ENCODE results near the gene CMTR1. TPM values are rescaled to one million over a fixed set of nuclear protein-coding genes. Genes with fewer than 3 reads are reported as not detected.

The CMTR1 gene
- total RNA-seq, 1 experiment from 2014 or later: 34.8 TPM

- Histone ChIP-seq H4K91ac (ENCODE audit: insufficient read length, low read depth, low read length) (no peak overlapping the region), H3K9ac (ENCODE audit: extremely low read depth, insufficient read length, low read length) (no peak overlapping the region), H3K4me2 (ENCODE audit: insufficient read depth, insufficient read length, low read length) (no peak overlapping the region), H3K79me2 (ENCODE audit: insufficient read depth, low read length) (no peaks in the 10 kb centered on the region), H2AFZ (ENCODE audit: low read length) (no peak overlapping the region), H3K4ac (ENCODE audit: low read depth, low read length) (no peak overlapping the region), H3K27me3 (ENCODE audit: insufficient read depth, low read length) (no peaks in the 10 kb centered on the region), H4K5ac (ENCODE audit: insufficient read length, low read depth, low read length) (no peak overlapping the region), H3K23me2 (ENCODE audit: insufficient read length, low read depth, low read length, poor library complexity, severe bottlenecking) (no peaks in the 10 kb centered on the region), H3K18ac (ENCODE audit: insufficient read length, low read depth, low read length) (no peak overlapping the region), H2AK5ac (ENCODE audit: insufficient read length, low read length) (no peak overlapping the region), H2BK12ac (ENCODE audit: insufficient read length, low read depth, low read length) (no peak overlapping the region), H3K23ac (ENCODE audit: insufficient read length, low read depth, low read length) (no peak overlapping the region), H2BK120ac (ENCODE audit: low read depth, low read length, poor library complexity, severe bottlenecking) (no peak overlapping the region), H2BK5ac (ENCODE audit: insufficient read length, low read length) (no peak overlapping the region), H3K27ac (ENCODE audit: insufficient read length, low read depth, low read length) (no peak overlapping the region), H3K56ac (ENCODE audit: insufficient read length, low read depth, low read length) (no peak overlapping the region), H3K79me1 (ENCODE audit: insufficient read depth, low read depth, low read length, poor library complexity, severe bottlenecking) (no peaks in the 10 kb centered on the region), H2BK20ac (ENCODE audit: low read depth, low read length, poor library complexity, severe bottlenecking) (no peak overlapping the region), H3K4me1 (ENCODE audit: insufficient read depth, low read length) (peaks cover 4% of the 10 kb centered on the region; the same call in 1 of the 2 replicates), H3T11ph (ENCODE audit: low read length) (no peak overlapping the region), H4K8ac (replicated peaks; ENCODE audit: insufficient read length, low read depth, low read length) (no peak overlapping the region), H4K20me1 (ENCODE audit: control insufficient read depth, insufficient read depth, insufficient read length) (no peaks in the 10 kb centered on the region), H3K14ac (ENCODE audit: insufficient read depth, low read length) (no peak overlapping the region), H3K9me3 (ENCODE audit: control insufficient read depth, low read depth, low read length) (no peaks in the 10 kb centered on the region), H2BK15ac (ENCODE audit: low read depth, low read length) (no peak overlapping the region)
- H3K36me3 Mint-ChIP-seq (ENCODE audit: insufficient read depth in 1 of 3, low read depth in 3 of 3): peaks cover 17 to 67% (median 60%) of the 10 kb centered on the region in 3 experiments
- no peak overlapping the region for H3K4me3 Mint-ChIP-seq
- TF ChIP-seq CTCF (conservative IDR thresholded peaks at IDR 0.05): no peak
- H3K27ac Mint-ChIP-seq: no peak overlapping the region
- H3K27me3 Mint-ChIP-seq (ENCODE audit: low read depth): no peaks in the 10 kb centered on the region
- WGBS (ENCODE audit: extremely low coverage, insufficient read length, low lambda C conversion rate): no CpG with 5 or more reads among the region's 7 CpGs
- no peak for DNase-seq
- H3K4me1 Mint-ChIP-seq: peaks cover 11 to 21% of the 10 kb centered on the region in 2 experiments
- no peaks in the 10 kb centered on the region for H3K9me3 Mint-ChIP-seq
Observed at GRCh38 chr6:37478827-37479226, 45.8 kb downstream of the CMTR1 start.

Data from H9 (cell line).